KBM-7 (cell line): ENCODE data around the gene BMP6.

Experiments used
- DNase-seq: peaks from one replicate; pipeline ENCODE4 v3.0.0-alpha.2; 2015
- in situ Hi-C: fragments of 300-500 bp; cut with MboI; formaldehyde crosslinking; loops from 2 replicates; pipeline ENCODE4 v1.14.3; 2020; ENCODE audit warnings: low sequenced_read_pairs, low pct_unique_long_range_greater_than_20kb, mixed read lengths

Gene BMP6

DNA sequence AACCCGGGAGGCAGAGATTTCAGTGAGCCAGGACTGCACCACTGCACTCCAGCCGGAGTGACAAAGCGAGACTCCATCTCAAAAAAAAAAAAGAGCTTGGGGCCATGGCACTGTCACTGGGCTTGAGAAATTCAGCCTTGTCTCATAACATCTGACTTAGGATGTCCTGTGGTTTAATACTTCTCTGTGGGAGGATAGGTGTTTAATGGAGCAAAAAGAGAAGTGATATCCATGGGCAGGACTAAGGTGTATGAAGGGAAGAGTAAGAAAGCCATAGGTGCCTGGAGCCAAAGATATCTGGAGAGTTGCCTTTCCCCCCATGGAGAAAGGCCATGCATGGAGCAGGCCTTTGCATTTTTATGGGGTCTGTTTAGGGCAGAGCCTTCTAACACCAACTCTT is 11.2 kb downstream of the BMP6 start:
- in situ Hi-C loops, result loop anchor here (25.0 kb wide), 1 partner anchor 250 kb away; no protein-coding TSS in a partner anchor
- no peak for DNase-seq

DNA sequence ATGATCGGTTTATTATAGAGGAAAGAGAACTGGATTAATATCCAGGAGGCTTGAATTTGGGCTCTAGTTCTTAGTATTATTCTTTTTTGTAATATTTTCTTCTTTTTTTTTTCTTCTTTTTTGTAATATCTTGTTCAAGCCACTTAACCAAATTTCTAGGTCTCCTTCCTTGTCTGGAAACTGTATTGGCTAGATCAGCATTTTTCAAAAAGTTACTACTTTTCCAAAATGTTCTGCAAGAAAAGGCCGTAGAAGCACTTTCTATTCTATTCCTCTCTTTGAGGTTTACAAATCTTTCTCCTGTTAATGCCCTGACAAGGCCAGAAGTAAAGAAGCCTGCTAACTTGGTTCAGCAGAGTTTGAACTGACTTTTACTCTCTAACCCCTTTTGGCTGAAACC is 12.0 kb downstream of the BMP6 start:
- no peak for DNase-seq
- in situ Hi-C loops, result loop anchor here (25.0 kb wide), 1 partner anchor 249 kb away; no protein-coding TSS in a partner anchor

- in situ Hi-C loops, result loop anchor here (25.0 kb wide), 1 partner anchor 245 kb away; no protein-coding TSS in a partner anchor
Observed at GRCh38 chr6:7742223-7742785, 16.4 kb downstream of the BMP6 start.

GRCh38 chr6:7745942-7746341 is 20.0 kb downstream of the BMP6 start:
- in situ Hi-C loops, result loop anchor here (25.0 kb wide), 1 partner anchor 241 kb away; no protein-coding TSS in a partner anchor
- DNase-seq, result no peak

More at GRCh38 chr6:7742223-7742785, 16.4 kb downstream of the BMP6 start:
- no peak for DNase-seq

DNA sequence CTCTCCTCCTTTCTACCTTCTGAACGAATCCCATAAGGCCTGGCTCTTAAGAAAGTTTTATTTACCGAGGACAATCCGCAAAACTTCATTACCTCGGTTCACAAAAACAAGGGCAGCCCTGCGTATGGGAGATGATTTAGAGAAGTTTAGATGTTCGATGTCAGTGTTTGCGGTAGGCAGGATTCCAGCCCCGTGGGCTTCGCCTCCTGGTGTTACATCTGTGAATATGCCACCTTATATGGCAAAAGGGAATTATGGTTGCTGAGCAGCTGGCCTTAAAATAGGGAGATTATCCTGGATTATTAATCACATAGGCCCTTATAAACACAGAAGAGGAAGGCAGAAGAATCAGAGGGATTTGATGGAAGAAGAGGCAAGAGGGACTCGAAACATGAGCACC is 21.1 kb downstream of the BMP6 start:
- no peak for DNase-seq
- in situ Hi-C loops, result loop anchor here (25.0 kb wide), 1 partner anchor 240 kb away; no protein-coding TSS in a partner anchor

DNA sequence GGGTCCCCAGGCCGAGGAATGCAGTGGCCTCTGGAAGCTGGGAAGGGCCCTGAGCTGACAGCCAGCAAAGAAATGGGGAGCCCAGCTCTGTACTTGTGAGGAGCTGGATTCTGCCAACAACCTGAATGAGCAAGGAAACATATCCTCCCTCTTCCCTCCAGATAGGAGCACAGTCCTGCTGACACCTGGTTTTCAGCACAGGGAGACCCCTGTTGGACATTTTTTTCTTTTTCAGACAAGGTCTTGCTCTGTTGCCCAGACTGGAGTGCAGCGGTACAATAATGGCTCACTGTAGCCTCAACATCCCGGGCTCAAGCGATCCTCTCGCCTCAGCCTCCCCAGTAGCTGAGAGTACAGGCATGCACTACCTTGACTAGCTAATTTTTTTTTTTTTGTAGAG is 21.5 kb downstream of the BMP6 start:
- in situ Hi-C loops, result loop anchor here (25.0 kb wide), 1 partner anchor 240 kb away; no protein-coding TSS in a partner anchor

GRCh38 chr6:7747901-7748504 is 22.1 kb downstream of the BMP6 start:
- in situ Hi-C loops, result loop anchor here (25.0 kb wide), 1 partner anchor 239 kb away; no protein-coding TSS in a partner anchor
- DNase-seq, result no peak

More for the DNA sequence above, 21.5 kb downstream of the BMP6 start:
- no peak for DNase-seq

DNA sequence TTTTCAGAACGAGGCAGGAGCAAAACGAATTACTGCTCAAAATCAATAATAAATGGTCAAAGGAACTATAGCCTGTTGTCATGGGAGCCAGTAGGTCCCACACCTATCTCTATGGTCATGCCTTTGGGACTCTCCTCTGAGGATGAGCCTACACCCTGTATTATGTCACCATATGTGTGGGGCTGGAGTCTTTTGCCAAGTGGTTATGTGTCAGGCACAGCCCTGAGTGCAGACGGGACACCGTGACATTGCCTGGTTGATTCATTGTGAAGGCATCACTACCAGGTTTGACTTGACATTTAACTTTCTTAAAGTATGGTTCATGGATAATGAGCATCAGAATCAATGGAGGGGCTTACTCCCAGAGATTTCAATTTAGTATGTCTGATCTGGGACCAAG is 23.6 kb downstream of the BMP6 start:
- no peak for DNase-seq
- in situ Hi-C loops, result loop anchor here (25.0 kb wide), 1 partner anchor 238 kb away; no protein-coding TSS in a partner anchor

DNA sequence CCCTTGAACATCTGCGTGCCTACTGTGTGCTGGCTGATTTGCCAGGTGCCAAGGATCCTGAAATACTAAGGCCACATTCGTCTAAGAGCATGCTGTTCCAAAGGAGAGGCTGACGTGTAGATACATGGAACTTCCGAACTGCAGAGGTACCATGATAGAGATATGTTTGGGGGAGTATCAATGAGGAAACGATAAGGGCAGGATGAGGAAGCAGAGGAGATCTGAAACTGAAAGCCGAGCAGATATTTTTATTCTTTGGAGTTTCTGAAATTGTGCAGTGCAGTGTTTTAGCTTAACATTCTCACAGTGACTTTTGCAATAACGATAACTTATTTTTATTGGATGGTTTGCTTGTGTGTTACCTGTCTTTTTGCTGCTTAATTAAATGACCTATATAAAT is 24.3 kb downstream of the BMP6 start:
- DNase-seq, result no peak
- in situ Hi-C loops, result no loop called here

- in situ Hi-C loops, result no loop called here
- no peak for DNase-seq
Observed at GRCh38 chr6:7758456-7758855, 32.6 kb downstream of the BMP6 start.

GRCh38 chr6:7759320-7759719 is 33.4 kb downstream of the BMP6 start:
- no peak for DNase-seq
- in situ Hi-C loops, result no loop called here

GRCh38 chr6:7761051-7761450 is 35.2 kb downstream of the BMP6 start:
- in situ Hi-C loops, result no loop called here
- DNase-seq, result no peak

DNA sequence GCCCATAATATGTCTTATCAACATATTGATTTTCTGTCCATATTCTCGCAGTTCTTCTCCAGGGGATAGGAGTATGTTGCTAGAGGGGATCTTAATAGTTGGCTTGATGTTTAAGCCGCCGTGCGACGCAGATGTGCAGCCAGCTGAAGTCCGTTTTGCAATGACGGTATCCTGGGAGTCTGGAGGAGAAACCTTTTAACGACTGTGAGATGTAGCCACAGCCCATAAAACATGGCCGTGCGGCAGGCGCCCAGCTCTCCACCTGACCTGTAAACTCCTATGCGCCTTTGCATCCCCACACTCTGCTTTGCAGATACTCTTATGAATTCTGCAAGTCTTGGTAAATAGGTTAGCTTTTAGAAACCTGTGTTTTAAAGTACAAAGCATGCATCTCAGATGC is 36.9 kb downstream of the BMP6 start:
- DNase-seq, result no peak

GRCh38 chr6:7763881-7764280 is 38.0 kb downstream of the BMP6 start:
- in situ Hi-C loops, result no loop called here
- no peak for DNase-seq

More for the DNA sequence above, 36.9 kb downstream of the BMP6 start:
- in situ Hi-C loops, result no loop called here

DNA sequence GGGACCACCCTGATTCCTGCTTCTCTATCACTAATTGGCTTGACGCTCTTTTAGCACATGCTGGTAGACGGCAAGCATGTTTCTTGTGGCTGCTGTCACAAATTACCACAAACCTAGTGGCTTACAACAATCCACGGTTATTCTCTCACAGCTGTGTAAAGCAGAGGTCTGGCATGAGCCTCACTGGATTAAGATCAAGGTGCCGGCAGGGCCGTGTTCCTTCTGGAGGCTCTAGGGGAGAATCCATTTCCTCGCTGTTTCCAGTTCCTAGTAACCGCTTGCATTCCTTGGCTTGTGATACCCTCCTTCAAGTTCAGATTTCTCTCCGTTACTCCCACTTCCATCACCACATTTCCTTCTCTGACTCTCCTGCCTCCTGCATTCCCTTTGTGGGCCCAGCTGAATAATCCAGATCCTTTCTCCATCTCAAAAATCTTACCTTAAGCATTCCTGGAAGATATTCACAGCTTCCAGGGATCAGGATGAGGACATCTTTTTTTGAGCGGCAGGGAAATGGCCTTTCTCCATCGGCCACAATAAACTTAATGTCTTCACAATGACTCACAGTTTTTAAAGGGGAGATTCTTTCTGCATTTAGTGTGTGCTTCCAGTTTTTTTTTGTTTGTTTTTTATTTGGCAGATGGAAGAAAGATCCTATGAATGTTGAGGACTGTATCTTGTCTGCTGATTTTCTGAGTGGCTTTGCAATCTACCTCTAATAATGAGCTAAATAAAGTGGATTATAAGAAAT is 39.9 kb downstream of the BMP6 start:
- in situ Hi-C loops, result no loop called here
- no peak for DNase-seq

GRCh38 chr6:7769702-7770101 is 43.8 kb downstream of the BMP6 start:
- in situ Hi-C loops, result no loop called here
- DNase-seq, result no peak

DNA sequence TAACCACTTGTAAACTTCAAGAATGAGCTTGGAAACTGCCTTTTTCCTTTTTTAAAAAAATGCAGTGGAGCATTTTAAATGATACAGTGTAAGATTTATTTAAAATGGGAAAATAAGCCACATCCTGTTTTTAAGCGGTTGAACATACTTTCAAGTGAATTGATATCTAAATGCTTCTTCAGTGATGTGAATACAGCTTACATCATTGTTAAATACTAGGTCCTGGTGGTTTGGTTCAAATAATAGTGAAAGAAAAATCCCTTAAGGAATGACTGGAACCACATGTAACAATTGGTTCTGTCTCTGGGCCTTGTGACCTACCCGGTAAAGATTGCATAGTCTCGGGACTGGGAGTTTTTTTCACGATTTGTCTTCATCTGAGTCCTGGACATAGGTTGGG is 44.2 kb downstream of the BMP6 start:
- in situ Hi-C loops, result no loop called here
- no peak for DNase-seq

- in situ Hi-C loops, result no loop called here
- no peak for DNase-seq
Observed at GRCh38 chr6:7770601-7771000, 44.7 kb downstream of the BMP6 start.

DNA sequence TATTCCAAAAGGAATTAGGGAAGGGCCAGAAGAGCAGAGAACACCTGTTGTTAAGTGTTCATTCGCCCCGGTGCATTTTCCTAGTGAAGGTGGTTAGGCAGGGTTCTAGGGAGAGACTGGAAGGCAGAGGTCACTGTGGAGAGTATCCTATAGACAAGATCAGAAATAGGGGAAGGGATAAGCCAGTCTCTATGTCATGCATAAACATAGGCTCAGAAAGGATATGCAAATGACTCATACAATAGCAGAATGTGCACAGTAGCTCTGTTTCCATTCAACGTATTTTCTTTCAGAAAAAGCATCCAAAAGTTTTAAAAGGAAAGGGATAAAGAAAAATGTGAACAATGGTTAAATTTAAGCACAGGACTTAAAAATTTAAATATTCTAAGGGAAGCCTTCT is 47.4 kb downstream of the BMP6 start:
- DNase-seq, result no peak
- in situ Hi-C loops, result no loop called here

- no peak for DNase-seq
- in situ Hi-C loops, result no loop called here
Observed at GRCh38 chr6:7773914-7774313, 48.0 kb downstream of the BMP6 start.
